ENCODE measurements around the gene IFTAP. TPM values are rescaled to one million over a fixed set of nuclear protein-coding genes. Genes with fewer than 3 reads are reported as not detected.
"Not testable (repeated sequence)": the region's sequence is repeated elsewhere in the genome, so short reads cannot be mapped to it uniquely, and the experiment has no call there.

The IFTAP gene
- total RNA-seq, 2 experiments from 2014 or later = 4.2 to 5.0 TPM

DNA sequence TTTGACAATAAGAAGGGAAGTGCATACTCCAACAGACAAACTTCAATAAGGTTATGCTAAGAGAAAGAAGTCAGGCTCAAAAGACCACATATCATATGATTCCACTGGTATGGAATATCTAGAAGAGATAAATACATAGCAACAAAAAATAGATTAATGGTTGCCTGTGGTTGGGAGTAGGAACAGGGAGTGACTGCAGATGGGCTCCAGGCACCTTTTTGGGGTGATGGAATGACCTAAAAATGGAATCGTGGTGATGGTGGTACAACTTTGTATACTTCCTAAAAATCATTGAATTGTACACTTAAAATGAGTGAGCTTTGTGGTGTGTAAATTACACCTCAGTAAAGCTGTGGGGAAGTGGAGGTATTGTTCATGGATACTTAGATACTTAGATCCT, 32.7 kb downstream of the IFTAP start:
- H3K4me1 Mint-ChIP-seq (ENCODE audit: low read depth) = peaks cover 4% of the 10 kb centered on the region
- CTCF ChIA-PET = no interaction called here

DNA sequence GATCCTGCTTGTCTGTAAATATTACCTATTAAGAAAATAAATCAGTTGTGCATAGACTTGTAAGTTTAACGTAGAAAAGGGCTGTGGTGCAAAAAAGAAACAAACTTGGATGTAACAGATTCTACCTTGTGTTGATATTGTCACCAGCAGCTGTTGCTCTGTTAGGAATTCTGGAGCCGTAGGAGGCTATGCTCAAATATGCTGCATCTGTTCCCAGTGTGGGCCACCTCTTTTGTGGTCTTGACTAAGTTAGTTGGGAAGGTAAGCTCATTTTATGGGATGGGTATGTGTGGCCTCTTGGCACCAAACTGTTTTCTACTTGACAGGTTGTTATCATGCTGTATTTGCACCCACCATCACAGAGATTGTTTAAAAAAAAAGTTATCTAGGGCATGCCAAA, 33.2 kb downstream of the IFTAP start:
- peaks cover 4% of the 10 kb centered on the region for H3K27me3 Mint-ChIP-seq (ENCODE audit: low read depth)
- no peak overlapping the region for H3K4me3 Mint-ChIP-seq

More for the DNA sequence above, 32.7 kb downstream of the IFTAP start:
- Mint-ChIP-seq H3K27me3 (ENCODE audit: low read depth) (peaks cover 4% of the 10 kb centered on the region), H3K36me3 (ENCODE audit: low read depth) (no peaks in the 10 kb centered on the region), H3K4me3 (no peak overlapping the region), H3K9me3 (no peaks in the 10 kb centered on the region), H3K27ac (no peak overlapping the region)
- DNase-seq = no peak
- intact Hi-C loops (cut with micrococcal nuclease) = no loop called here

DNA sequence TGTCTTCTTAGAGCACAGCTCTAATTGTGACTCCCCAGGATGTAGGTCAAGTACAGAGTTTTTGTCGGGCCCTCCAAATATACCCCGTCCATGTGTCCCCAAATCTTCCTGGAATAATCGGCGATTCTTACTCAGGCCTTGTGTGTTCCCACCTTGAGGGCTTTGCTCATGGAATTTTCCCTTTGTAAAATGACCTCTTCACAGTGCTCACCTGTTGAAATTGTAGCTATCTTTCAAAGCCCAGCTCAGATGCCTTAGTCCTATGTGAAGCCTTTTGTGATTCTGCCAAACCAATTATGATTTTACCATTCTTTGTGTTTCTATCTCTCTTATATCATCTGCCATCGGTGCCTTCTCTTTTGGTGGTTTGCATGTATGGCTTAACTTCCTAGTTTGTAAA, 33.8 kb downstream of the IFTAP start:
- H3K9me3 Mint-ChIP-seq = no peaks in the 10 kb centered on the region
- CTCF ChIA-PET = no interaction called here

More for the DNA sequence above, 33.2 kb downstream of the IFTAP start:
- Mint-ChIP-seq H3K27ac (no peak overlapping the region), H3K36me3 (ENCODE audit: low read depth) (no peaks in the 10 kb centered on the region), H3K4me1 (ENCODE audit: low read depth) (peaks cover 4% of the 10 kb centered on the region), H3K9me3 (no peaks in the 10 kb centered on the region)
- intact Hi-C loops (cut with micrococcal nuclease) = no loop called here
- DNase-seq = no peak
- CTCF ChIA-PET = no interaction called here

DNA sequence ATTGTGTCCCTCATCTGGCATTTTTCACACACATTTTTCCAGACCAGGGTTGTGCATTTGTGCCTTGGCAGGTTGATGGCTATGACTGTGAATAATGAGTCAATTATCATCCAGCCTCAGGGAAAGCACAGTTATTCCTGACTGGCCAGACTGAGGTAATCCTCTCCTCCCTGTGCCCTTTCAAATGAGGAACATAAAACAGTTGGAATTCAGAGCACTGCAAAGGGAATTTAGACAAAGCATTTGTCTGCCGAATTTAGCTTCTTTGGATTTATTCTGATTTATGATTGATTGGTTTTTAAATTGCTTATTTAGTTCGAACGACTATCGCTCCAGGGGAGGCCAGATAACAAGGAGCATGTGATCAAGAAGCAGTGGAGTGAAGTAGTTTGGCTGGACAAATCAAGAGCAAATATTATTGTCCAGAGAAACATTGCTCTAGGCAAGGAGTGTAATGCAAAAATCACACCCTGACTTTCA, 34.5 kb downstream of the IFTAP start:
- CTCF ChIA-PET = no interaction called here
- intact Hi-C loops (cut with micrococcal nuclease) = no loop called here
- peaks cover 4% of the 10 kb centered on the region for H3K4me1 Mint-ChIP-seq (ENCODE audit: low read depth)
- no peak overlapping the region for H3K27ac Mint-ChIP-seq
- no peak for DNase-seq
- peaks cover 4% of the 10 kb centered on the region for H3K27me3 Mint-ChIP-seq (ENCODE audit: low read depth)
- no peaks in the 10 kb centered on the region for H3K36me3 Mint-ChIP-seq (ENCODE audit: low read depth)
- no peak overlapping the region for H3K4me3 Mint-ChIP-seq
- no peaks in the 10 kb centered on the region for H3K9me3 Mint-ChIP-seq

More for the DNA sequence above, 33.8 kb downstream of the IFTAP start:
- DNase-seq = no peak
- Mint-ChIP-seq H3K27ac (no peak overlapping the region), H3K36me3 (ENCODE audit: low read depth) (no peaks in the 10 kb centered on the region), H3K27me3 (ENCODE audit: low read depth) (peaks cover 4% of the 10 kb centered on the region), H3K4me3 (no peak overlapping the region), H3K4me1 (ENCODE audit: low read depth) (peaks cover 4% of the 10 kb centered on the region)
- intact Hi-C loops (cut with micrococcal nuclease) = no loop called here

DNA sequence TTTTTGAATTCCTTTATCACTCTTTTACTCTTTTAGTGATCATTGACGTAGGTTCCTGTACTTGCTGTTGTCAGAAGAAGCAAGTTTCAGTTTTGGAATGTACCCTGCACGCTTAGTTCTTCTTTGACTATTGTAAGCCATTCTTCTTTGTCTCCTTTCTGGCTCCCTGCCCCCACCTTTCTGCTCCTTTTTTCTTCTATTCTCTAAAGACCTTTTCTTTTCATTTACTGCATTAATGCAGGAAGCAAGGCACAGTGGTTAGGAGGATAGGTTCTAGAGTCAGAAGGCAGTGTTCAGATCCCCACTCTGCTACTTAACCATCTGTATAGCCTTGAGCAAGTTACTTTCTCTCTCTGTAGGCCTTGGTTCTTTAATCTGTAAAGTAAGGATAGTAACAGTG, 37.5 kb downstream of the IFTAP start:
- Mint-ChIP-seq H3K4me1 (ENCODE audit: low read depth) (peaks cover 4% of the 10 kb centered on the region), H3K4me3 (no peak overlapping the region), H3K27me3 (ENCODE audit: low read depth) (peaks cover 4% of the 10 kb centered on the region), H3K36me3 (ENCODE audit: low read depth) (peaks cover 2% of the 10 kb centered on the region), H3K27ac (peak overlapping the region; percentile 4), H3K9me3 (no peaks in the 10 kb centered on the region)
- CTCF ChIA-PET = no interaction called here
- intact Hi-C loops (cut with micrococcal nuclease) = no loop called here
- DNase-seq = peak; percentile 13

DNA sequence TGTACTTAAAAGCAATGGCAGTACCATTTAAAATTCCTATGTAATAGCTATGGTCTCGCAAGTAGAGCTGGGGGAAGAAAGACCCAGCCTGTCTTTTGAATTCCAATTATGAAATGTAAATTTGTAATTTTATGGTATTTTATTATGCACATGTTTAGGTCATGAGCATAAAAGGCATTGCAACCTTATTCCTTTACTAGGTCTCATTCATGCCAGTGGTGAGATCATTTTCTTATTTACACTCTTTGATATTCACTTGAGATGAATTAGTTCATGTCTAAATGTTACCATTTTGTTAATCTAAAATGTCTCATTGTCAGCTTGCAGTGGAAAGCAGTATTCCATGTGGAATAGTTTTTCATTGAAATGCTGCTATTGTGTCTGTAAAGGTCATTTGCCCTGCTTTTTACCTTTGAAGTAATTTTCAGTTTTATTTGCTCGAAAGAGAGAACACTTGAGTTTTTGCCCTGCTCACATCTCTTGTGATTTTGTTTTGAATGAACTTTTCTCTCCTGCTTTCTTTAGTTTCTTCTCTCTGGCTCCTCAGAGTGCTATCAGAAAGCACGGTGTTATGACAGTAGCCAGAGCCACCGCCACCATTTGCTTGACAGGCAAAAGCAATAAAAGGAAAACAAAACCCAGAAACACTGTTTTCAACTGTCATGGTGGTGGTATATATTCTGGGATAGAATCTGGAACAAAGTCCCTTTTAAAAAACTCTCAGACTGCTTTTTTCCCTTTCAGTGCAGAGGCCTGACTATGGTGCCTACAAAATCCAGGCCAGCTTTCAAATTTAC, 41.0 kb downstream of the IFTAP start:
- Mint-ChIP-seq H3K27ac (no peak overlapping the region), H3K4me3 (no peak overlapping the region), H3K9me3 (no peaks in the 10 kb centered on the region), H3K36me3 (ENCODE audit: low read depth) (peaks cover 2% of the 10 kb centered on the region), H3K4me1 (ENCODE audit: low read depth) (peaks cover 4% of the 10 kb centered on the region), H3K27me3 (ENCODE audit: low read depth) (peaks cover 4% of the 10 kb centered on the region)
- intact Hi-C loops (cut with micrococcal nuclease) = no loop called here
- DNase-seq = no peak
- CTCF ChIA-PET = no interaction called here

DNA sequence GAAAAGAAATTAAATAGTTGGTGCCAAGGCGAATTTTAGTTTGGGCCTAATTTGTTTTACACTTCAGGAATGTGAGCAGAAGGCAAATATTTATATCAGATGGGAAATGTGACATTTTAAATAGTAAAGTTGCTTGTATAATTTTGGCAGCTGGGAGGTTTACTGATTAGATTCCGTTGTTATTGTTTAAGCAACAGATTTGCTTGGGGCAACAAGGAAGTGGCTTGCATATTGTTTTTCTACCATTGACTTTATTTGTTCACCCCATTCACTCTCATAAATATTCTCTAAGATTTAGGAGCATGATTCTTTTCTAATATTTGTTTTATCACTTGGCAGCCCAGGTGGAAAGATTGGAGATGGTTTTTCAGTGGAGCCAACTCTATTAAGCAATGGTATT, 44.3 kb downstream of the IFTAP start:
- peaks cover 2% of the 10 kb centered on the region for H3K36me3 Mint-ChIP-seq (ENCODE audit: low read depth)
- no peak overlapping the region for H3K27ac Mint-ChIP-seq
- no peak for DNase-seq
- CTCF ChIA-PET = no interaction called here
- intact Hi-C loops (cut with micrococcal nuclease) = no loop called here
- no peaks in the 10 kb centered on the region for H3K9me3 Mint-ChIP-seq
- no peak overlapping the region for H3K4me3 Mint-ChIP-seq
- H3K27me3 Mint-ChIP-seq (ENCODE audit: low read depth) = no peaks in the 10 kb centered on the region
- no peaks in the 10 kb centered on the region for H3K4me1 Mint-ChIP-seq (ENCODE audit: low read depth)

DNA sequence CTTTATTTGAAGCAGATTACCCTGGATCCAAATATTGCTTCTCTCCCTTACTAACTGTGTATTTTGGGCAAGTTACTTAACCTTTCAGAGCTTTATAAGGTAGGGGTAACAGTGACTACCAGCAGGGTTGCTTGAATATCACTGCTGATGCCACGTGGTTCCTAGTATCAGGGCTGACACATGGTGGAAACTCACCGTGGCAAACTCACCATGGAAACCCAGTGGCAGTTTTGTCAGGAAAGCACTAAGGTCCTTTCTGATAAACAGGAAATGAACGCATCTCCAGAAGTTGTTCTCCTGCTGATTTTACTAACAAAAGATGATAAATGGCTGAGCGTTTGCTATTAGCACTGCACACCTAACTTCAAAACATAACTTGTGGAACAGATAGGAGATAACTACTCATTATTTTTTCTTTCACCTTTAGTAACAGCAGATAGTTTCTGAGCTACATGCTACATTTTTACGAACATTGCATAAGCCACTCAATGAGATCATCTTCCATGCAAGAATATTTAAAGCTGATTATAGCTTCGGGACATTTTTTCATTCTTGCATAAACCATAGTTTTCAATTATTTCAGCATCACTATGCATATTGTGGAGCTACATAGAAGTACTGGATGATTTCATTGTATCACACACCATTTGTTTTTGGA, 63.4 kb downstream of the IFTAP start:
- Mint-ChIP-seq H3K27me3 (ENCODE audit: low read depth) (peaks cover 4% of the 10 kb centered on the region), H3K36me3 (ENCODE audit: low read depth) (no peaks in the 10 kb centered on the region), H3K4me1 (ENCODE audit: low read depth) (no peaks in the 10 kb centered on the region), H3K27ac (no peak overlapping the region), H3K9me3 (peaks cover 2% of the 10 kb centered on the region), H3K4me3 (no peak overlapping the region)
- DNase-seq = peak; percentile 5
- intact Hi-C loops (cut with micrococcal nuclease) = no loop called here
- CTCF ChIA-PET = interaction anchor here (1.1 to 1.2 kb wide), 2 partner anchors 16 to 93 kb away, joined by 3 read pairs; no protein-coding TSS in a partner anchor

DNA sequence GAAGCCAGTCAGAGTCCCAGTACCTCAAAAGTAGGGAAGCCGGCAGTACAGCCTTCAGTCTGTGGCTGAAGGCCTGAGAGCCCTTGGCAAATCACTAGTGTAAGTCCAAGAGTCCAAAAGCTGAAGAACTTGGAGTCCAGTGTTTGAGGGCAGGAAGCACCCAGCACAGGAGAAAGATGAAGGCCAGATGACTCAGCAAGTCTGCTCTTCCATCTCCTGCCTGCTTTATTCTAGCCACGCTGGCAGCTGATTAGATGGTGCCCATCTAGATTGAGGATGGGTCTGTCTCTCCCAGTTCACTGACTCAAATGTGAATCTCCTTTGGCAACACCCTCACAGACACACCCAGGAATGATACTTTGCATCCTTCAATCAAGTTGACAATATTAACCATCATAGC, 67.1 kb downstream of the IFTAP start:
- H3K9me3 Mint-ChIP-seq; H3K4me3 Mint-ChIP-seq; H3K36me3 Mint-ChIP-seq (ENCODE audit: low read depth); H3K27me3 Mint-ChIP-seq (ENCODE audit: low read depth); DNase-seq; H3K4me1 Mint-ChIP-seq (ENCODE audit: low read depth); H3K27ac Mint-ChIP-seq; intact Hi-C loops (cut with micrococcal nuclease): not testable (repeated sequence)
- CTCF ChIA-PET = interaction anchor here (1.0 to 1.4 kb wide), 4 partner anchors 10 to 97 kb away, joined by 3 to 5 read pairs (median 4); no protein-coding TSS in a partner anchor

DNA sequence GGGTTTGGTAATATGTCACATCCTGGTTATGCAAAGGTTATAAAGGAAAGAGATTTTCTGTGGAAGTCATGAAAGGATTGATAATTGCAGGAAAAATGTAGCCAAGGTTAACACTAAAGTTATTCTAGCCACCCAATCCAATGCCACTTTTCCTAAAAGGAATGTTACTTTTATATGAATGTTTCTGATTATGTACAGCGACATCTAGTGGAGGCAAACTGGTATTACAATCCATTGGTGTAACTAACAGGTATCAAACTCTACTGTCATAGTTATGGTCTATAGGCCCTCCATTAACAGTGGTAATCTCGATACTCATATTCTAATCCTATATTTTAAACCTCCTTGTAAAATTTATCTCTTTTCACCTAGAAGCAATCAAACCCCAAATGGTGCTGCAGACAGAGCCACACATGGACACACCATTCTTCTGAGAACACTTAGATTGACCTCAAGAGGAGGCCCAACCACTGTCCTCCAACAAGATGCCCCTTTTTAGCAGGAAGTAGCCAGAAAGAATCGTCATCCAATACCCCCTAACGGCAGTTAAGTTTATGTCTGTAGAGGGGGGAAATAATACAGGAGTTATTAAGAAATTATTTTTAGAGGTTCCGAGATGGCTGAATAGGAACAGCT, 78.6 kb downstream of the IFTAP start:
- Mint-ChIP-seq H3K9me3 (peaks cover 5% of the 10 kb centered on the region), H3K27ac (no peak overlapping the region), H3K27me3 (ENCODE audit: low read depth) (peaks cover 21% of the 10 kb centered on the region), H3K4me3 (no peak overlapping the region), H3K36me3 (ENCODE audit: low read depth) (peaks cover 2% of the 10 kb centered on the region), H3K4me1 (ENCODE audit: low read depth) (no peaks in the 10 kb centered on the region)
- CTCF ChIA-PET = interaction anchor here (0.6 to 5.3 kb wide), 8 partner anchors 15 to 1069 kb away, joined by 3 to 45 read pairs (median 4); no protein-coding TSS in a partner anchor
- peak; percentile 14 for DNase-seq
- intact Hi-C loops (cut with micrococcal nuclease) = loop anchor here (1.0 kb wide), 4 partner anchors 74 to 381 kb away; no protein-coding TSS in a partner anchor

DNA sequence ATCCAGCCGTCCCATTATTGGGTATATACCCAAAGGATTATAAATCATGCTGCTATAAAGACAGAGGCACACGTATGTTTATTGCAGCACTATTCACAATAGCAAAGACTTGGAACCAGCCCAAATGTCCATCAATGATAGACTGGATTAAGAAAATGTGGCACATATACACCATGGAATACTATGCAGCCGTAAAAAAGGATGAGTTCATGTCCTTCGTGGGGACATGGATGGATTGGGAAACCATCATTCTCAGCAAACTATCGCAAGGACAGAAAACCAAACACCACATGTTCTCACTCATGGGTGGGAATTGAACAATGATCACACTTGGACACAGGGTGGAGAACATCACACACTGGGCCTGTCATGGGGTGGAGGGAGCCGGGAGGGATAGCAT, 85.2 kb downstream of the IFTAP start:
- H3K27me3 Mint-ChIP-seq (ENCODE audit: low read depth) = peaks cover 30% of the 10 kb centered on the region
- intact Hi-C loops (cut with micrococcal nuclease); H3K4me3 Mint-ChIP-seq; H3K4me1 Mint-ChIP-seq (ENCODE audit: low read depth); H3K36me3 Mint-ChIP-seq (ENCODE audit: low read depth); DNase-seq; H3K27ac Mint-ChIP-seq; CTCF ChIA-PET: not testable (repeated sequence)
- H3K9me3 Mint-ChIP-seq = peaks cover 11% of the 10 kb centered on the region

DNA sequence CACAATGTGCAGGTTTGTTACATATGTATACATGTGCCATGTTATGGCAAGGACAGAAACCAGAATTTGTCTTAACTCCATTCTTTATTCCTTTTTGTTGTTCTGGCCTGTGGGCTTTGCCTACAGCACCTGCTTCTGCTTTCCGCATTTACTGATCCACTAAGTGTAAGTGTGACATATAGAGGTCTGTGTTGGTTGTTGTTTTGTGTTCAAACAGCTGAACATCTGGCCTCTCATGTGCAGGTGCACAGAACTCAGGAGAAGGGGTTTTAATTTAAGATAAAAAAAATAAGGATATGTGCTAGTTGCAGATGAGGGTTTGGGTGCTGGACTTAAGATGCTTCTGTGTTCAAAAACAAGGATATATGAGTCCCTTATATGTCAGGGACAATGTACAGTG, 89.5 kb downstream of the IFTAP start:
- Mint-ChIP-seq H3K27me3 (ENCODE audit: low read depth) (peaks cover 37% of the 10 kb centered on the region), H3K4me3 (no peak overlapping the region), H3K4me1 (ENCODE audit: low read depth) (peaks cover 6% of the 10 kb centered on the region), H3K9me3 (peaks cover 5% of the 10 kb centered on the region), H3K36me3 (ENCODE audit: low read depth) (no peaks in the 10 kb centered on the region), H3K27ac (no peak overlapping the region)
- CTCF ChIA-PET = no interaction called here
- no peak for DNase-seq
- intact Hi-C loops (cut with micrococcal nuclease) = no loop called here

Measured in activated naive CD4-positive, alpha-beta T cell treated with anti-CD3 and anti-CD28 coated beads for 36 hours (primary cell).